HepG2 (cell line): Measurements from ENCODE around the gene NPBWR2. TPM values are rescaled to one million over a fixed set of nuclear protein-coding genes. Genes with fewer than 3 reads are reported as not detected.

Experiments used
- ADNP ChIP-seq: sonication (generic); formaldehyde crosslinking; IDR thresholded peaks from 2 replicates; pipeline ENCODE4 v1.4.0; 2020; ENCODE audit warnings: missing genetic modification reagents
- AGO1 ChIP-seq: fragments of 200-400 bp; formaldehyde crosslinking; IDR thresholded peaks from 2 replicates; pipeline ENCODE4 v1.6.1; 2017; ENCODE audit warnings: mild to moderate bottlenecking, low read depth, low read length, moderate library complexity; ENCODE audit not compliant: poor library complexity, severe bottlenecking
- ARNT ChIP-seq: fragments of 450-650 bp; IDR thresholded peaks from 2 replicates; pipeline ENCODE4 v1.6.1; 2017
- CREM ChIP-seq, 2 experiments: sonication (generic) in 1 of 2; formaldehyde crosslinking in 1 of 2; IDR thresholded peaks; 2 replicates each; pipeline versions ENCODE4 v1.4.0 to v1.6.1; 2016 to 2020; ENCODE audit warnings: antibody characterized with exemption in 1 of 2, mild to moderate bottlenecking in 1 of 2, missing genetic modification reagents in 1 of 2
- HDAC6 ChIP-seq: fragments of 200-600 bp; sonication (generic); IDR thresholded peaks from 2 replicates; pipeline ENCODE4 v1.7.0; 2017; ENCODE audit warnings: mild to moderate bottlenecking, antibody characterized with exemption, low read length, low read depth
- HNF1A ChIP-seq, 2 experiments: sonication (generic) in 1 of 2; formaldehyde crosslinking in 1 of 2; IDR thresholded peaks; 2 replicates each; pipeline versions ENCODE4 v1.4.0 to v1.6.1; 2016 to 2020; ENCODE audit warnings: borderline replicate concordance in 1 of 2, low read depth in 1 of 2, mild to moderate bottlenecking in 1 of 2, missing genetic modification reagents in 1 of 2
- KDM1A ChIP-seq: IDR thresholded peaks from 2 replicates; pipeline ENCODE4 v1.6.1; 2016; ENCODE audit warnings: missing compliant biosample characterization
- LCORL ChIP-seq, 2 experiments: fragments of 450-650 bp in 1 of 2; sonication (generic) in 1 of 2; formaldehyde crosslinking in 1 of 2; IDR thresholded peaks; 2 replicates each; pipeline versions ENCODE4 v1.5.0 to v1.6.1; 2017 to 2020; ENCODE audit warnings: antibody characterized with exemption in 1 of 2, missing genetic modification reagents in 1 of 2
- NFRKB ChIP-seq: fragments of 450-650 bp; IDR thresholded peaks from 2 replicates; pipeline ENCODE4 v1.6.1; 2017
- RFX1 ChIP-seq: fragments of 450-650 bp; IDR thresholded peaks from 2 replicates; pipeline ENCODE4 v1.6.1; 2017
- ZBTB7A ChIP-seq: sonication (generic); formaldehyde crosslinking; IDR thresholded peaks from 2 replicates; pipeline ENCODE4 v1.8.0; 2022; ENCODE audit warnings: mild to moderate bottlenecking, missing genetic modification reagents
- ZNF205 ChIP-seq: IDR thresholded peaks from 2 replicates; pipeline ENCODE4 v1.6.1; 2018; ENCODE audit warnings: missing biosample characterization, missing genetic modification reagents
- ZNF281 ChIP-seq: sonication (generic); formaldehyde crosslinking; IDR thresholded peaks from 2 replicates; pipeline ENCODE4 v1.4.0; 2020; ENCODE audit warnings: missing genetic modification reagents, borderline replicate concordance
- ZNF282 ChIP-seq: fragments of 450-650 bp; IDR thresholded peaks from 2 replicates; pipeline ENCODE4 v1.6.1; 2018; ENCODE audit not compliant: partially characterized antibody
- ZNF550 ChIP-seq: sonication (generic); formaldehyde crosslinking; IDR thresholded peaks from 2 replicates; pipeline ENCODE4 v1.4.0; 2020; ENCODE audit warnings: mild to moderate bottlenecking, missing genetic modification reagents, borderline replicate concordance
- ZNF609 ChIP-seq: sonication (generic); formaldehyde crosslinking; IDR thresholded peaks from 2 replicates; pipeline ENCODE4 v1.4.0; 2020; ENCODE audit warnings: mild to moderate bottlenecking, missing genetic modification reagents, borderline replicate concordance
- ZNF83 ChIP-seq: sonication (generic); formaldehyde crosslinking; IDR thresholded peaks from 2 replicates; pipeline ENCODE4 v1.4.0; 2020; ENCODE audit warnings: missing genetic modification reagents, mild to moderate bottlenecking, borderline replicate concordance
- polyA plus RNA-seq, 8 experiments: library from polyadenylated mRNA; depleted of rRNA in 3 of 8; stranded (reverse) in 7 of 8; unstranded in 1 of 8; fragments of >200 nt; fragmentation: Illumina TruSeq in 4 of 8; extraction: Trizol in 4 of 8; gene quantifications; 2 replicates each; pipeline versions ENCODE4 v1.2.1 to v1.2.3, GENCODE V29; 2011 to 2016; ENCODE audit warnings: low read depth in 4 of 8, missing spikeins in 1 of 8, mixed read lengths in 1 of 8; ENCODE audit not compliant: insufficient read depth in 1 of 8
- total RNA-seq, 5 experiments: library from RNA; depleted of rRNA; stranded (reverse); fragments of >200 nt; fragmentation: Illumina TruSeq; extraction: Trizol; gene quantifications; 2 replicates each; pipeline ENCODE4 v1.2.3, GENCODE V29; 2016; ENCODE audit warnings: low read depth in 1 of 5

Gene NPBWR2
- total and polyA plus RNA-seq, 2 of the 13 experiments (the other 11 are each of a cell fraction or from before 2014, with no cell fraction given) = not detected

GRCh38 chr20:64079273-64080012 is 27.9 kb downstream of the NPBWR2 start, which contains the start of gene RGS19 (continued):
- TF ChIP-seq ZNF550 (CRISPR knock-in tag) (0 out of 2 replicates have a peak, but pooled peaks have one; percentile 84), LCORL (IDR thresholded peaks at IDR 0.05) (no peak), LCORL (CRISPR knock-in tag; IDR thresholded peaks at IDR 0.05) (no peak; the same call in none of the 2 replicates), AGO1 (peak; percentile 49), ZNF83 (0 out of 2 replicates have a peak, but pooled peaks have one; percentile 26), ZBTB7A (CRISPR knock-in tag) (peak; percentile 57), KDM1A (peak; percentile 83; the same call in 1 of the 2 replicates), ADNP (CRISPR knock-in tag) (peak; percentile 87; the same call in 1 of the 2 replicates), NFRKB (no peak), ZNF281 (CRISPR knock-in tag) (no peak), HDAC6 (no peak), ARNT (no peak), CREM (IDR thresholded peaks at IDR 0.05) (no peak), CREM (CRISPR knock-in tag; IDR thresholded peaks at IDR 0.05) (no peak), HNF1A (IDR thresholded peaks at IDR 0.05; ENCODE audit: low read depth) (no peak), HNF1A (CRISPR knock-in tag; IDR thresholded peaks at IDR 0.05; ENCODE audit: borderline replicate concordance) (no peak), ZNF205 (CRISPR knock-in tag) (peak; percentile 53; the same call in 1 of the 2 replicates), RFX1 (no peak), ZNF282 (no peak), ZNF609 (CRISPR knock-in tag) (no peak)
